Astrocyte (in vitro differentiated cells and primary cell): ENCODE data around the gene VPS13D. TPM values are rescaled to one million over a fixed set of nuclear protein-coding genes. Genes with fewer than 3 reads are reported as not detected.

Experiments used
- DNase-seq: peaks from one replicate; pipeline ENCODE4 v3.0.0-alpha.2; 2010; ENCODE audit warnings: low read depth
- FAIRE-seq: peaks from 2 replicates; lab custom pipeline; 2011; peaks lifted over from hg19 to GRCh38; lab: Jason Lieb, UNC
- H2AFZ ChIP-seq: 2 replicates; pipeline ENCODE4 v1.6.0; 2012; ENCODE audit warnings: low read depth, low read length, inconsistent platforms
- H3K27ac ChIP-seq: 2 replicates; pipeline ENCODE4 v1.5.1; 2011; ENCODE audit warnings: low read depth, low read length, inconsistent platforms
- H3K27me3 ChIP-seq: 2 replicates; pipeline ENCODE4 v1.6.0; 2011; ENCODE audit warnings: low read length, inconsistent platforms; ENCODE audit not compliant: insufficient read depth
- H3K36me3 ChIP-seq: 2 replicates; pipeline ENCODE4 v1.5.1; 2011; ENCODE audit warnings: low read length, inconsistent platforms; ENCODE audit not compliant: insufficient read depth
- H3K4me1 ChIP-seq: 2 replicates; pipeline ENCODE4 v1.5.1; 2011; ENCODE audit warnings: low read length, inconsistent platforms; ENCODE audit not compliant: insufficient read depth
- H3K4me2 ChIP-seq: 2 replicates; pipeline ENCODE4 v1.6.0; 2012; ENCODE audit warnings: low read length, inconsistent platforms
- H3K4me3 ChIP-seq: 2 replicates; pipeline ENCODE4 v1.5.1; 2011; ENCODE audit warnings: low read depth, mild to moderate bottlenecking, low read length, inconsistent platforms; ENCODE audit not compliant: insufficient read depth
- H3K79me2 ChIP-seq: 2 replicates; pipeline ENCODE4 v1.6.0; 2012; ENCODE audit warnings: mild to moderate bottlenecking, low read length, inconsistent platforms; ENCODE audit not compliant: insufficient read depth
- H3K9ac ChIP-seq: 2 replicates; pipeline ENCODE4 v1.6.0; 2012; ENCODE audit warnings: mild to moderate bottlenecking, low read length, inconsistent platforms
- H3K9me3 ChIP-seq: 2 replicates; pipeline ENCODE4 v1.5.1; 2012; ENCODE audit warnings: low read depth, mild to moderate bottlenecking, low read length, inconsistent platforms; ENCODE audit not compliant: insufficient read depth
- H4K20me1 ChIP-seq: 2 replicates; pipeline ENCODE4 v1.6.0; 2012; ENCODE audit warnings: low read length, inconsistent platforms; ENCODE audit not compliant: insufficient read depth
- H3K27ac Mint-ChIP-seq: one replicate; pipeline ENCODE4 v1.8.0; 2021; ENCODE audit warnings: mild to moderate bottlenecking, mixed read lengths; ENCODE audit not compliant: unreplicated experiment
- H3K27me3 Mint-ChIP-seq: one replicate; pipeline ENCODE4 v1.8.0; 2021; ENCODE audit warnings: low read depth, mixed read lengths; ENCODE audit not compliant: unreplicated experiment
- H3K36me3 Mint-ChIP-seq: one replicate; pipeline ENCODE4 v1.8.0; 2021; ENCODE audit warnings: low read depth, mixed read lengths; ENCODE audit not compliant: unreplicated experiment
- H3K4me1 Mint-ChIP-seq: one replicate; pipeline ENCODE4 v1.8.0; 2021; ENCODE audit warnings: low read depth, mixed read lengths; ENCODE audit not compliant: unreplicated experiment
- H3K4me3 Mint-ChIP-seq: one replicate; pipeline ENCODE4 v1.8.0; 2021; ENCODE audit warnings: mild to moderate bottlenecking, moderate library complexity, mixed read lengths; ENCODE audit not compliant: unreplicated experiment
- H3K9me3 Mint-ChIP-seq: one replicate; pipeline ENCODE4 v1.8.0; 2021; ENCODE audit warnings: mild to moderate bottlenecking, mixed read lengths; ENCODE audit not compliant: unreplicated experiment
- CTCF ChIP-seq: IDR thresholded peaks from 2 replicates; pipeline ENCODE4 v1.5.1; 2011; ENCODE audit warnings: low read depth, mild to moderate bottlenecking, inconsistent platforms, low read length, moderate library complexity; ENCODE audit not compliant: insufficient read depth
- EZH2 ChIP-seq: IDR thresholded peaks from 2 replicates; pipeline ENCODE4 v1.6.1; 2012; ENCODE audit warnings: mild to moderate bottlenecking, low read length, inconsistent platforms; ENCODE audit not compliant: insufficient read depth
- total RNA-seq: library from RNA; stranded (reverse); gene quantifications from 2 replicates; pipeline ENCODE4 v1.2.1, GENCODE V29; 2021

VPS13D gene
- total RNA-seq, 1 donor from 2014 or later = 25.9 TPM

GRCh38 chr1:12432897-12433296 lies 203.1 kb downstream of the VPS13D start:
- TF ChIP-seq CTCF = no peak
- no peak overlapping the region for H3K4me3 ChIP-seq
- H3K4me1 ChIP-seq = peaks cover 50% of the 10 kb centered on the region
- Mint-ChIP-seq H3K9me3 (no peaks in the 10 kb centered on the region), H3K4me3 (no peak overlapping the region), H3K27me3 (no peaks in the 10 kb centered on the region), H3K36me3 (peaks cover 3% of the 10 kb centered on the region), H3K27ac (no peak overlapping the region), H3K4me1 (peaks cover 36% of the 10 kb centered on the region)
- H3K79me2 ChIP-seq = no peaks in the 10 kb centered on the region
- no peaks in the 10 kb centered on the region for H3K27me3 ChIP-seq
- peak overlapping the region; percentile 64 for H3K9ac ChIP-seq
- H3K36me3 ChIP-seq = no peaks in the 10 kb centered on the region
- DNase-seq = no peak
- H3K9me3 ChIP-seq = no peaks in the 10 kb centered on the region
- FAIRE-seq = no peak
- H4K20me1 ChIP-seq = no peaks in the 10 kb centered on the region
- H3K4me2 ChIP-seq = peak overlapping the region; percentile 66
- H2AFZ ChIP-seq = no peak overlapping the region
- peak overlapping the region; percentile 55 for H3K27ac ChIP-seq

- Mint-ChIP-seq H3K27me3 (no peaks in the 10 kb centered on the region), H3K36me3 (peaks cover 6% of the 10 kb centered on the region), H3K9me3 (no peaks in the 10 kb centered on the region), H3K4me3 (no peak overlapping the region), H3K4me1 (peaks cover 41% of the 10 kb centered on the region), H3K27ac (no peak overlapping the region)
- no peak for FAIRE-seq
- peak overlapping the region; percentile 55 for H3K27ac ChIP-seq
- peak; percentile 82 for DNase-seq
- peaks cover 53% of the 10 kb centered on the region for H3K4me1 ChIP-seq
- no peaks in the 10 kb centered on the region for H3K27me3 ChIP-seq
- TF ChIP-seq EZH2 (no peak), CTCF (no peak)
- no peak overlapping the region for H2AFZ ChIP-seq
- no peaks in the 10 kb centered on the region for H3K36me3 ChIP-seq
- no peaks in the 10 kb centered on the region for H3K79me2 ChIP-seq
- peak overlapping the region; percentile 66 for H3K4me2 ChIP-seq
- H3K4me3 ChIP-seq = peak overlapping the region; percentile 6
- H4K20me1 ChIP-seq = no peaks in the 10 kb centered on the region
- no peaks in the 10 kb centered on the region for H3K9me3 ChIP-seq
- peak overlapping the region; percentile 64 for H3K9ac ChIP-seq
Measured at GRCh38 chr1:12433323-12434053, 203.7 kb downstream of the VPS13D start.

GRCh38 chr1:12434174-12434573 lies 204.3 kb downstream of the VPS13D start:
- H3K9ac ChIP-seq = peak overlapping the region; percentile 64
- H3K27me3 ChIP-seq = no peaks in the 10 kb centered on the region
- peak; percentile 95 for DNase-seq
- H3K4me1 ChIP-seq = peaks cover 58% of the 10 kb centered on the region
- peak overlapping the region; percentile 55 for H3K27ac ChIP-seq
- no peaks in the 10 kb centered on the region for H3K27me3 Mint-ChIP-seq
- TF ChIP-seq CTCF (no peak), EZH2 (no peak)
- H3K4me1 Mint-ChIP-seq = peaks cover 47% of the 10 kb centered on the region
- H2AFZ ChIP-seq = no peak overlapping the region
- no peaks in the 10 kb centered on the region for H3K79me2 ChIP-seq
- no peaks in the 10 kb centered on the region for H3K9me3 ChIP-seq
- H3K27ac Mint-ChIP-seq = no peak overlapping the region
- H3K36me3 ChIP-seq = no peaks in the 10 kb centered on the region
- peak overlapping the region; percentile 66 for H3K4me2 ChIP-seq
- no peak overlapping the region for H3K4me3 Mint-ChIP-seq
- H4K20me1 ChIP-seq = no peaks in the 10 kb centered on the region
- peaks cover 8% of the 10 kb centered on the region for H3K36me3 Mint-ChIP-seq
- H3K9me3 Mint-ChIP-seq = no peaks in the 10 kb centered on the region
- no peak overlapping the region for H3K4me3 ChIP-seq
- FAIRE-seq = no peak
